NT2/D1 (cell line): ENCODE data around the gene TCHP.

Source experiments
- SUZ12 ChIP-seq: IDR thresholded peaks from 2 replicates; pipeline ENCODE4 v1.6.1; 2011; ENCODE audit not compliant: insufficient read length, insufficient read depth; ENCODE audit errors: extremely low read depth
- YY1 ChIP-seq: IDR thresholded peaks from 2 replicates; pipeline ENCODE4 v1.6.1; 2011; ENCODE audit not compliant: insufficient read length, insufficient read depth

GRCh38 chr12:109939504-109939903, 39.4 kb downstream of the TCHP start:
- TF ChIP-seq YY1 (no peak), SUZ12 (no peak)
